GM18867 (cell line): ENCODE data around the gene CC2D1B.
"Not testable (repeated sequence)": the region's sequence is repeated elsewhere in the genome, so short reads cannot be mapped to it uniquely, and the experiment has no call there.

Experiments used
- ATAC-seq: cut with Tn5 transposase; IDR thresholded peaks from one replicate; pipeline ENCODE4 v1.9.1; 2021; ENCODE audit warnings: mild to moderate bottlenecking, moderate library complexity; ENCODE audit not compliant: unreplicated experiment

CC2D1B gene

GRCh38 chr1:52365746-52366516 lies at the start of gene CC2D1B:
Gene CC2D1B (minus strand): TSS chr1:52366205. CDS start chr1:52364620, 1,585 bp downstream.
- ATAC-seq = peak; percentile 92

GRCh38 chr1:52414942-52415341 lies 48.9 kb upstream of the CC2D1B start:
- ATAC-seq = no peak

GRCh38 chr1:52413410-52413989 lies 47.5 kb upstream of the CC2D1B start:
- ATAC-seq = no peak

- ATAC-seq = no peak
Measured at GRCh38 chr1:52404975-52405338, 39.0 kb upstream of the CC2D1B start.

GRCh38 chr1:52404116-52404974 lies 38.3 kb upstream of the CC2D1B start, which contains the start of the genes ORC1 and PRPF38A:
Gene ORC1 (minus strand): TSS chr1:52404423. CDS start chr1:52402223, 2,200 bp downstream.
Gene PRPF38A (plus strand): TSS chr1:52404602. CDS start chr1:52404750, 148 bp downstream.
- ATAC-seq = peak; percentile 90

- peak; percentile 51 for ATAC-seq
Measured at GRCh38 chr1:52403566-52404115, 37.6 kb upstream of the CC2D1B start.

GRCh38 chr1:52402860-52403240 lies 36.8 kb upstream of the CC2D1B start:
- no peak for ATAC-seq

GRCh38 chr1:52400131-52400530 lies 34.1 kb upstream of the CC2D1B start:
- ATAC-seq = no peak

GRCh38 chr1:52399629-52400028 lies 33.6 kb upstream of the CC2D1B start:
- no peak for ATAC-seq

GRCh38 chr1:52393174-52393573 lies 27.2 kb upstream of the CC2D1B start:
- ATAC-seq = no peak

- ATAC-seq = no peak
Measured at GRCh38 chr1:52386458-52386857, 20.5 kb upstream of the CC2D1B start.

GRCh38 chr1:52385376-52385775 lies 19.4 kb upstream of the CC2D1B start:
- no peak for ATAC-seq

GRCh38 chr1:52369851-52370250 lies 3.8 kb upstream of the CC2D1B start:
- ATAC-seq = not testable (repeated sequence)

- no peak for ATAC-seq
Measured at GRCh38 chr1:52368383-52369172, 2.6 kb upstream of the CC2D1B start.

- ATAC-seq = no peak
Measured at GRCh38 chr1:52367272-52367671, 1.3 kb upstream of the CC2D1B start.

GRCh38 chr1:52366517-52366827 lies 467 bp upstream of the CC2D1B start:
- no peak for ATAC-seq

GRCh38 chr1:52365071-52365745 lies 797 bp downstream of the CC2D1B start:
- no peak for ATAC-seq

- ATAC-seq = no peak
Measured at GRCh38 chr1:52364235-52364839, 1.7 kb downstream of the CC2D1B start.

- ATAC-seq = no peak
Measured at GRCh38 chr1:52360595-52360968, 5.4 kb downstream of the CC2D1B start.
